Dermis microvascular lymphatic vessel endothelial cell (primary cell): ENCODE measurements around the gene TRIP6. TPM values are rescaled to one million over a fixed set of nuclear protein-coding genes. Genes with fewer than 3 reads are reported as not detected.

Experiments
- DNase-seq, 2 donors: peaks; one replicate each; pipeline versions ENCODE4 v3.0.0 to v3.0.0-alpha.2; 2010; ENCODE audit warnings: low read depth in 2 of 2
- total RNA-seq: library from RNA; depleted of rRNA; stranded (reverse); fragments of >200 nt; gene quantifications from 2 replicates; pipeline ENCODE4 v1.2.1, GENCODE V29; 2014

The TRIP6 gene
- total RNA-seq, 1 donor from 2014 or later, result 43.5 TPM

GRCh38 chr7:100888988-100889750, 22.0 kb downstream of the TRIP6 start, which contains the start of gene UFSP1:
TSS of gene UFSP1 (minus strand) at chr7:100889715. CDS start at chr7:100889271, 444 bp downstream.
- DNase-seq, result no peak

GRCh38 chr7:100890653-100891567, 23.7 kb downstream of the TRIP6 start:
- no peak for DNase-seq

- no peak for DNase-seq
Measured at GRCh38 chr7:100891568-100892247, 24.5 kb downstream of the TRIP6 start.

- DNase-seq, result no peak
Measured at GRCh38 chr7:100892364-100893317, 25.5 kb downstream of the TRIP6 start.

- DNase-seq, result no peak
Measured at GRCh38 chr7:100893318-100893895, 26.2 kb downstream of the TRIP6 start.

- DNase-seq, result no peak
Measured at GRCh38 chr7:100893910-100894721, 26.9 kb downstream of the TRIP6 start.

GRCh38 chr7:100894860-100895700, 27.9 kb downstream of the TRIP6 start:
- peak in 1 of 2 donors; percentile 34 for DNase-seq

GRCh38 chr7:100895701-100895955, 28.4 kb downstream of the TRIP6 start, which contains the start of gene ACHE:
TSS of gene ACHE (minus strand) at chr7:100895888. CDS start at chr7:100894232, 1,656 bp downstream.
- DNase-seq, result no peak

GRCh38 chr7:100895956-100896731, 29.0 kb downstream of the TRIP6 start:
- DNase-seq, result no peak

GRCh38 chr7:100896732-100897608, 29.8 kb downstream of the TRIP6 start:
- DNase-seq, result no peak

GRCh38 chr7:100897772-100898454, 30.7 kb downstream of the TRIP6 start:
- no peak for DNase-seq

- no peak for DNase-seq
Measured at GRCh38 chr7:100899432-100899831, 32.2 kb downstream of the TRIP6 start.

- no peak for DNase-seq
Measured at GRCh38 chr7:100900978-100901377, 33.8 kb downstream of the TRIP6 start.

- DNase-seq, result no peak
Measured at GRCh38 chr7:100901921-100902332, 34.7 kb downstream of the TRIP6 start.

GRCh38 chr7:100902638-100903037, 35.5 kb downstream of the TRIP6 start:
- no peak for DNase-seq

GRCh38 chr7:100908512-100908911, 41.3 kb downstream of the TRIP6 start:
- DNase-seq, result no peak
